ENCODE results near the gene GUCY1A2.

The GUCY1A2 gene

DNA sequence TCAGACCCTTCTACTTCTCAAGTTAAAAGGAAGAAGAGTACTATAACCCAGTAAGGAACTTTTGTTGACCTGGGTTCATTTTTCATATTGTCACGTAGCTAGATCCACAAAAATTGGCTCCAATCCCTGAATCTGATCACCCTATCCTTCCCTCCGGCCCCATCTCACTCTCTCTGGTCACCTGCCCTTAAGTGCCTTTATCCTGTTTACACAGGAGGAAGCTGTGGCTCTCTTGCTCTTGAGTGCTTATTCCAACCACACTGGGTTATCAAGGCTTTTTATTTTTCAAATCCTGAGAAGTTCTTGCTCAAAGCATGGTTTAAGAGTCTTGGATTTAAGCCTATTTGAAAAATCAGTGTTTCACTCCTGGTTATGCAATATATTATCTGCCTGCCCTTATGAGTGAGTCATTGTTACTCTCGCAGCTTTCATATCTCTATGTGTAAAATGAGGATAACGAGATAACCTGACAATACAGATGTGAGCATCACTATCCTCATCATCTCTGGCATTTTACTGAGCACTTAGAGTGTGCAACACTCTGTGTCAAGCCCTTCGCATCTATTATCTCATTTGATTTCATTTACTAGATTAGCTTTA is 293.9 kb downstream of the GUCY1A2 start:
- DNase-seq = no peak

DNA sequence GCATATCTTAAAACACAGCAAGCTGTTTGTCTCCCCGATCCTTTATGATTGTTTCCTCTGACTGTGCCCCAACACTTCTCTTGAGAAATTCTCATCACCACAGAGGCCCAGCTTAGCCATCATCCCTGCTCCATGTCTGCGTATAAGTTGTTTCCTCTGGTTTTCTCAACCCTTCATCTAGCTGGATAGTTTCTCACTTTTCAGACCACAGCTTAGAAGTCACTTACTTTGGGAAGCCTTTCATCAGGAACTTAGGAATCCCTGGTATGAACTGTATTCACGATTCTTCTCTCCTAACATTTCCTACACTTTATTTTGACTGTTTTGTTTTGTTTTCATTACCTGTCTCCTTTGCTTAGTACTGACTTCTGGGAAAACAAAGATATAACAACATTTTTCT is 295.2 kb downstream of the GUCY1A2 start:
- DNase-seq = no peak

GRCh38 chr11:106717222-106717621 is 301.1 kb downstream of the GUCY1A2 start:
- DNase-seq = no peak

GRCh38 chr11:106714199-106714598 is 304.1 kb downstream of the GUCY1A2 start:
- no peak for DNase-seq

GRCh38 chr11:106708348-106708747 is 309.9 kb downstream of the GUCY1A2 start:
- DNase-seq = no peak

DNA sequence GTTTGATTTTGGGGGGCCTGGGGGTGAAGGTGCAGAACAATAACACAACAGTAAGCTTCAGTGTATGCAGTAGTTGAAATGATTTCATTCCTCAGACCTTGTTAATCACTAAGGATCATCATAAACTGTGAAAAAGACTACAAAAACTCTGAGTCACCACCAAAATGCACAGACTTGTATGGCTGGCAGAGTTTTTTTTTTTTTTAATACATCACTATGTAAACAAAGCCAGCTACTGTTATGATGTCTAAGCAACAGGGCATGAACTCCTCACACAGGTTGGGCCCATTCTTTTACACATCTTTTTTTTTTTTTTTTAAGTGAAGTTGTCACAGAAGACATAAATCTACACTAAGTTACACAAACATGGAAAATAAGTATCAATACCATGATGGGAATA is 311.9 kb downstream of the GUCY1A2 start:
- no peak for DNase-seq

- DNase-seq = no peak
These were observed 315.5 kb downstream of the GUCY1A2 start for GRCh38 chr11:106702805-106703204.

- DNase-seq = no peak
These were observed 321.2 kb downstream of the GUCY1A2 start for GRCh38 chr11:106697058-106697457.

DNA sequence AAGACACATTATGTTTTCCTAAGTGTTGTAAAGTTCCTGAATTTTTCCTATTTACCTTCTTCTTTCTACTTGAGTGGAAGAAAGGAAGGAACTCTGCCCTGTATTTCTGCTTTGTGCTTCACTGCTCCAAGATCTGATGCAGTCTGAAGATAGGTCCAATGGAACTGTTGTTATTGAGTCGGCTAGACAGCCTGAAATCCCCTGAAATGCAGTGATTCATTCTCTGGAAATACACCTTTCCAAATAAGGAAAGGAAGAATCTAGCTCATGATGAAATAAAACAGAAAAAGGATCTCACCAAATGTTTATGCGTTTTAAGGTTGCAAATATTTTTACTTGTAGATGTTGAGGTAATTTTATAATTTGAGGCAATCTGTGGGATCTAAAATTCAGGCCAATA is 322.8 kb downstream of the GUCY1A2 start:
- DNase-seq = no peak

- DNase-seq = no peak
These were observed 323.8 kb downstream of the GUCY1A2 start for GRCh38 chr11:106694501-106694900.

GRCh38 chr11:106691807-106692365 is 326.4 kb downstream of the GUCY1A2 start:
- DNase-seq = no peak

- DNase-seq = no peak
These were observed 327.4 kb downstream of the GUCY1A2 start for GRCh38 chr11:106690923-106691322.

DNA sequence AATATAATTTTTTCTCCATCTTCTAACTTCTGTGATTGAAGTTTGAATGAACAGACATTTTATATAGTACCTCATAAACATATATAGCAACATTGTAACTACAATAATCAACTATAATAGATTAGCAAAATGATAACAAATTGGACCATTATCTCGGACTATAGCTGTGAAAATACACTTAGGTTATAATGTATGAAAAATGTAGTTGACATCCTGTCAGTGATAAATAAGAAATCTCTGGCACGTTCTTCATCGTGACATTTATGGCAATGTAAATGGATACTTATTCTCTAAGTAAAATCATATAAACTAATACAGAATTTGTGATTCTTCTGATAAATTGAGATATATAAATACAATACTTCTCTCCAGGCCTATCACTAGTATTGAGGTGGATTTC is 333.3 kb downstream of the GUCY1A2 start:
- no peak for DNase-seq

GRCh38 chr11:106683435-106683834 is 334.8 kb downstream of the GUCY1A2 start:
- DNase-seq = no peak

GRCh38 chr11:106681435-106681834 is 336.8 kb downstream of the GUCY1A2 start:
- DNase-seq = no peak

GRCh38 chr11:106679581-106679980 is 338.7 kb downstream of the GUCY1A2 start:
- no peak for DNase-seq

DNA sequence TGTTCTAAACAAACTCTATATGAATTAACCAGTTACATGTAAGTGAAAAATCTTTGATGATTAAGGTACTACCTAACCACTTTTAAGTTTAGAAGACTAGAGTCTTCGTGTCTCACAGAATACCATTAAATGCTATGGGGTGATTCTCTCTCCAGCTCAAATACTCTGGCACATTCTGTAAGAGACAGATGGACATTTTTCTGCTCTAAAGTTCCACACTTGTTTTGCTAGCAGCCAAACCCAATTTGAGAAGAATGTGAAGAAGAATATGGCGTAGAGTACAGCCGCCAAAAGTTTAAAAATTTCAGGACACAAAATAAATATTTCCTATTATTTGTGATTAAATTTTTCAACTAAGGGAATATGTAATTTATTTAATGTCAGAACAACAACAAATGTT is 339.1 kb downstream of the GUCY1A2 start:
- no peak for DNase-seq

DNA sequence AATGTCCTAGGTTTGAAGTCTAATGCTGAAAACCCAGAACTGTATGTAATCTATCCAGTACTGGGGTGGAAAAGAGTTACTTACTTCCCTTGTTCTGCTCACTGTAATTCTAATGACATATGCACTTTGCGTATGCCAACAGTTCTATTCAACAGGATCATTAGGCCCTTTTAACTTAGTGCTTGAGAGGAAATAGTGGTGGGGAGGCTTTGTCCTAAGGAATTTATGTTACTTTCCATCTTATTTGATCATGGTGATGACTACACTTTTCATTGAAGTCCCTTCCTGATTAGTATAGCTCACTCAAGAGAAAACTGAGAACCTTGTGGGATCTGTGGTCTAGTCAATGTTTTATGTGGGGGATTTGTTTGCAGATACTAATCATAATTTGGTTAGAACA is 348.2 kb downstream of the GUCY1A2 start:
- no peak for DNase-seq

GRCh38 chr11:106668147-106668546 is 350.1 kb downstream of the GUCY1A2 start:
- DNase-seq = no peak

GRCh38 chr11:106656646-106657045 is 361.6 kb downstream of the GUCY1A2 start:
- no peak for DNase-seq

GRCh38 chr11:106644824-106645223 is 373.5 kb downstream of the GUCY1A2 start:
- DNase-seq = no peak

- DNase-seq = no peak
These were observed 375.9 kb downstream of the GUCY1A2 start for GRCh38 chr11:106642331-106642730.

DNA sequence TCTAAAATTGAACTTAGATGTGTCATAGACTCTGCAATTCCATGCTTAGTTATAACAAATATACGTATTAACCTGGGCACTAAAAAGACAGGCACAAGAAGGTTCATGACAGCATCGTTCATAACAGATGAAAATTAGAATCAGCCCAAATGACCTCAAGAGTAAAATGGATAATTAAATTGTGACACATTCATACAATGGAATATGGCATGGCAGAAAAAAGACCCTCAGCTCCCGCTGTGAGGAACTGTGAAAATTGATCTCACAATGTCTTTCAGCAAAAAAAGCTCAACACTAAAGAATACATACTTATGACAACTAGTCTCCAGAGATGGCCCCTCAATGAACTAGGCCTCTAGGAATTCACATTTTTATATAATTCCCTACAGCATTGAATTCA is 386.0 kb downstream of the GUCY1A2 start:
- DNase-seq = no peak

- no peak for DNase-seq
These were observed 390.6 kb downstream of the GUCY1A2 start for GRCh38 chr11:106627694-106628093.

DNA sequence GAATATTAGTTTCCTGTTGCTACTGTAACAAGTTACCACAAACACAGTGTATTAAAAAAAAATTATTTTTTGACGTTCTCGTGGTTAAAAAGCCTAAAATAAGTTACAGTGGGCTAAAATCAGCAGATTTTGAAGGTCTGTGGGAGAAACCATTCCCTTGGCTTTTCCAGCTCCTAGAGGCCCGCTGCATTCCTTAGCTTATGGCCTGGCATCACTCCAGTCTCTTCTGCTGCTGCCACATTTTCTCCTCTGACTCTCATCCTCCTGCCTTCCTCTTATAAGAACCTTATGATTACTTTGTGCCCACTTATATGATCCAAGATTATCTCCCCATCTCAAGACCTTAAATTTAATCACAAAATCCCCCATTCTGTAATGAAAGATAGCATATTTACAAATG is 392.7 kb downstream of the GUCY1A2 start:
- no peak for DNase-seq

Measured in GOT3 (cell line).